Natural killer cell treated with Interleukin-12 subunit alpha and Interleukin-12 subunit beta and Interleukin-15 and Interleukin-18, amount 100 ng/mL, for 72 hours (primary cell): Measurements from ENCODE around the gene NOS1AP. TPM values are rescaled to one million over a fixed set of nuclear protein-coding genes. Genes with fewer than 3 reads are reported as not detected.

Source experiments
- ATAC-seq, 2 donors: fragments of 150-1000 bp; cut with Tn5 transposase in 1 of 2; sonication (Bioruptor Pico), chemical (Tn5 transposase) in 1 of 2; 2 replicates each; pipeline ENCODE4 v1.10.0; 2021
- DNase-seq: peaks from one replicate; pipeline ENCODE4 v3.0.0; 2022; ENCODE audit warnings: low spot score
- H3K27ac Mint-ChIP-seq, 2 donors: 1 replicate in 1 of 2; 2 replicates in 1 of 2; pipeline ENCODE4 v1.8.0; 2022; ENCODE audit warnings: mixed read lengths in 2 of 2, mild to moderate bottlenecking in 1 of 2, moderate library complexity in 1 of 2
- H3K27me3 Mint-ChIP-seq, 2 donors: 1 replicate in 1 of 2; 2 replicates in 1 of 2; pipeline ENCODE4 v1.8.0; 2022; ENCODE audit warnings: mixed read lengths in 2 of 2
- H3K36me3 Mint-ChIP-seq: one replicate; pipeline ENCODE4 v1.8.0; 2022; ENCODE audit warnings: mixed read lengths
- H3K4me1 Mint-ChIP-seq, 2 donors: 1 replicate in 1 of 2; 2 replicates in 1 of 2; pipeline ENCODE4 v1.8.0; 2022; ENCODE audit warnings: low read depth in 2 of 2, mixed read lengths in 2 of 2, mild to moderate bottlenecking in 1 of 2
- H3K4me3 Mint-ChIP-seq: one replicate; pipeline ENCODE4 v1.8.0; 2022; ENCODE audit warnings: mixed read lengths
- H3K9me3 Mint-ChIP-seq: 2 replicates; pipeline ENCODE4 v1.8.0; 2022; ENCODE audit warnings: mixed read lengths
- total RNA-seq, 2 donors: library from RNA; stranded (reverse); gene quantifications; one replicate each; pipeline ENCODE4 v1.2.3, GENCODE V29; 2022

Gene NOS1AP
- total RNA-seq, 2 donors from 2014 or later, result 0.12 TPM; not detected in 1

GRCh38 chr1:162085991-162086390 is 16.5 kb downstream of the NOS1AP start:
- no peaks in the 10 kb centered on the region for H3K4me1 Mint-ChIP-seq
- no peaks in the 10 kb centered on the region for H3K9me3 Mint-ChIP-seq
- no peak for DNase-seq
- H3K27me3 Mint-ChIP-seq, result peaks cover 14 to 39% of the 10 kb centered on the region in 2 donors
- ATAC-seq, result no peak
- no peak overlapping the region for H3K4me3 Mint-ChIP-seq
- H3K36me3 Mint-ChIP-seq, result no peaks in the 10 kb centered on the region
- H3K27ac Mint-ChIP-seq, result no peak overlapping the region

GRCh38 chr1:162087111-162087510 is 17.6 kb downstream of the NOS1AP start:
- no peak overlapping the region for H3K4me3 Mint-ChIP-seq
- H3K27me3 Mint-ChIP-seq, result peaks cover 21 to 51% of the 10 kb centered on the region in 2 donors
- no peaks in the 10 kb centered on the region for H3K4me1 Mint-ChIP-seq
- no peak overlapping the region for H3K27ac Mint-ChIP-seq
- no peaks in the 10 kb centered on the region for H3K9me3 Mint-ChIP-seq
- ATAC-seq (no peak), DNase-seq (no peak)
- H3K36me3 Mint-ChIP-seq, result no peaks in the 10 kb centered on the region

- DNase-seq, result no peak
- no peaks in the 10 kb centered on the region for H3K9me3 Mint-ChIP-seq
- ATAC-seq, result no peak
- H3K4me3 Mint-ChIP-seq, result no peak overlapping the region
- H3K4me1 Mint-ChIP-seq, result no peaks in the 10 kb centered on the region
- H3K27ac Mint-ChIP-seq, result no peak overlapping the region
- peaks cover 22 to 51% of the 10 kb centered on the region in 2 donors for H3K27me3 Mint-ChIP-seq
- H3K36me3 Mint-ChIP-seq, result no peaks in the 10 kb centered on the region
These were observed 18.1 kb downstream of the NOS1AP start for GRCh38 chr1:162087574-162087973.

GRCh38 chr1:162088281-162088969 is 18.9 kb downstream of the NOS1AP start:
- DNase-seq (no peak), ATAC-seq (no peak)
- Mint-ChIP-seq H3K4me3 (no peak overlapping the region), H3K36me3 (no peaks in the 10 kb centered on the region), H3K4me1 (no peaks in the 10 kb centered on the region), H3K27ac (no peak overlapping the region), H3K27me3 (peaks cover 22 to 51% of the 10 kb centered on the region in 2 donors), H3K9me3 (no peaks in the 10 kb centered on the region)

GRCh38 chr1:162089748-162090147 is 20.3 kb downstream of the NOS1AP start:
- Mint-ChIP-seq H3K36me3 (no peaks in the 10 kb centered on the region), H3K27ac (no peak overlapping the region), H3K9me3 (no peaks in the 10 kb centered on the region), H3K4me1 (no peaks in the 10 kb centered on the region), H3K27me3 (peaks cover 24 to 51% of the 10 kb centered on the region in 2 donors), H3K4me3 (no peak overlapping the region)
- ATAC-seq (no peak), DNase-seq (no peak)

- Mint-ChIP-seq H3K27ac (no peak overlapping the region), H3K9me3 (no peaks in the 10 kb centered on the region), H3K4me1 (no peaks in the 10 kb centered on the region), H3K4me3 (no peak overlapping the region), H3K36me3 (no peaks in the 10 kb centered on the region), H3K27me3 (peaks cover 28 to 51% of the 10 kb centered on the region in 2 donors)
- ATAC-seq, result no peak
- no peak for DNase-seq
These were observed 20.9 kb downstream of the NOS1AP start for GRCh38 chr1:162090378-162090777.

GRCh38 chr1:162091681-162092524 is 22.4 kb downstream of the NOS1AP start:
- DNase-seq (no peak), ATAC-seq (no peak)
- no peaks in the 10 kb centered on the region for H3K9me3 Mint-ChIP-seq
- no peaks in the 10 kb centered on the region for H3K36me3 Mint-ChIP-seq
- no peak overlapping the region for H3K4me3 Mint-ChIP-seq
- no peak overlapping the region for H3K27ac Mint-ChIP-seq
- peaks cover 22 to 37% of the 10 kb centered on the region in 2 donors for H3K27me3 Mint-ChIP-seq
- H3K4me1 Mint-ChIP-seq, result no peaks in the 10 kb centered on the region

GRCh38 chr1:162093095-162093494 is 23.6 kb downstream of the NOS1AP start:
- Mint-ChIP-seq H3K4me3 (no peak overlapping the region), H3K9me3 (no peaks in the 10 kb centered on the region), H3K27me3 (peaks cover 24 to 37% of the 10 kb centered on the region in 2 donors), H3K27ac (no peak overlapping the region), H3K4me1 (no peaks in the 10 kb centered on the region), H3K36me3 (no peaks in the 10 kb centered on the region)
- DNase-seq (no peak), ATAC-seq (no peak)

GRCh38 chr1:162094271-162094670 is 24.8 kb downstream of the NOS1AP start:
- H3K4me3 Mint-ChIP-seq, result no peak overlapping the region

GRCh38 chr1:162094723-162095122 is 25.2 kb downstream of the NOS1AP start:
- Mint-ChIP-seq H3K9me3 (no peaks in the 10 kb centered on the region), H3K4me3 (no peak overlapping the region), H3K27me3 (peaks cover 29 to 30% of the 10 kb centered on the region in 2 donors), H3K27ac (no peak overlapping the region), H3K36me3 (no peaks in the 10 kb centered on the region), H3K4me1 (no peaks in the 10 kb centered on the region)
- DNase-seq (no peak), ATAC-seq (no peak)

More at GRCh38 chr1:162094271-162094670, 24.8 kb downstream of the NOS1AP start:
- H3K27ac Mint-ChIP-seq, result no peak overlapping the region
- no peak for DNase-seq
- ATAC-seq, result no peak
- H3K36me3 Mint-ChIP-seq, result no peaks in the 10 kb centered on the region
- H3K27me3 Mint-ChIP-seq, result peaks cover 32 to 35% of the 10 kb centered on the region in 2 donors
- H3K4me1 Mint-ChIP-seq, result no peaks in the 10 kb centered on the region
- no peaks in the 10 kb centered on the region for H3K9me3 Mint-ChIP-seq

GRCh38 chr1:162107911-162108310 is 38.4 kb downstream of the NOS1AP start:
- ATAC-seq (no peak), DNase-seq (no peak)
- Mint-ChIP-seq H3K36me3 (peaks cover 29% of the 10 kb centered on the region), H3K4me1 (peaks cover 0 to under 1% of the 10 kb centered on the region in 2 donors), H3K9me3 (peaks cover 11% of the 10 kb centered on the region), H3K27me3 (peaks cover 35 to 44% of the 10 kb centered on the region in 2 donors), H3K27ac (no peak overlapping the region), H3K4me3 (no peak overlapping the region)

- DNase-seq (no peak), ATAC-seq (no peak)
- H3K4me1 Mint-ChIP-seq, result peaks cover 4 to 6% of the 10 kb centered on the region in 2 donors
- peaks cover 32 to 39% of the 10 kb centered on the region in 2 donors for H3K27me3 Mint-ChIP-seq
- H3K4me3 Mint-ChIP-seq, result no peak overlapping the region
- H3K27ac Mint-ChIP-seq, result no peak overlapping the region
- peaks cover 24% of the 10 kb centered on the region for H3K36me3 Mint-ChIP-seq
- peaks cover 11% of the 10 kb centered on the region for H3K9me3 Mint-ChIP-seq
These were observed 38.9 kb downstream of the NOS1AP start for GRCh38 chr1:162108426-162108825.

GRCh38 chr1:162110910-162111309 is 41.4 kb downstream of the NOS1AP start:
- Mint-ChIP-seq H3K36me3 (peaks cover 13% of the 10 kb centered on the region), H3K4me3 (no peak overlapping the region), H3K9me3 (peaks cover 8% of the 10 kb centered on the region), H3K4me1 (peaks cover 17 to 18% of the 10 kb centered on the region in 2 donors), H3K27me3 (peaks cover 22 to 36% of the 10 kb centered on the region in 2 donors), H3K27ac (no peak overlapping the region)
- ATAC-seq, result no peak
- DNase-seq, result no peak

GRCh38 chr1:162111572-162111971 is 42.1 kb downstream of the NOS1AP start:
- DNase-seq (no peak), ATAC-seq (no peak)
- peaks cover 13% of the 10 kb centered on the region for H3K36me3 Mint-ChIP-seq
- H3K4me3 Mint-ChIP-seq, result no peak overlapping the region
- H3K27ac Mint-ChIP-seq, result no peak overlapping the region
- H3K27me3 Mint-ChIP-seq, result peaks cover 16 to 29% of the 10 kb centered on the region in 2 donors
- peaks cover 17 to 18% of the 10 kb centered on the region in 2 donors for H3K4me1 Mint-ChIP-seq
- H3K9me3 Mint-ChIP-seq, result peaks cover 8% of the 10 kb centered on the region
